ENCODE results near the gene ZMYND8. TPM values are rescaled to one million over a fixed set of nuclear protein-coding genes. Genes with fewer than 3 reads are reported as not detected.

Gene ZMYND8
- total and polyA plus RNA-seq, 4 donors: 14.2 to 46.4 (median 30.1) TPM

GRCh38 chr20:47337413-47337812 is 19.1 kb downstream of the ZMYND8 start:
- DNase-seq: no peak
- no peak for TF ChIP-seq CTCF (IDR thresholded peaks at IDR 0.05; ENCODE audit: control extremely low read depth, extremely low read depth)
- Histone ChIP-seq H3K36me3 (ENCODE audit: control insufficient read depth in 4 of 4, insufficient read depth in 4 of 4, low read length in 4 of 4) (peaks cover 0 to 12% (median 3%) of the 10 kb centered on the region in 4 donors), H3K9ac (ENCODE audit: insufficient read depth in 1 of 2, low read length in 2 of 2) (no peak overlapping the region), H3K4me3 (no peak overlapping the region), H3K9me3 (ENCODE audit: control insufficient read depth in 4 of 4, insufficient read depth in 3 of 4, low read length in 3 of 4) (no peaks in the 10 kb centered on the region), H3K4me1 (ENCODE audit: control insufficient read depth in 5 of 5, insufficient read depth in 5 of 5, low read length in 5 of 5) (peaks cover 0 to 16% (median 7%) of the 10 kb centered on the region in 5 donors), H3K27me3 (ENCODE audit: control insufficient read depth in 3 of 3, insufficient read depth in 3 of 3, low read length in 2 of 3) (no peaks in the 10 kb centered on the region), H3K27ac (ENCODE audit: low read depth in 1 of 2, low read length in 1 of 2) (peak overlapping the region in 1 of 2 donors; percentile 17)
- 96% methylated on average over 7 of the region's 7 CpGs for WGBS, 2 donors
- no peak for ATAC-seq (ENCODE audit: insufficient read depth, low FRiP score)

GRCh38 chr20:47336129-47336754 is 20.3 kb downstream of the ZMYND8 start:
- WGBS, 2 donors: 87% methylated on average over 17 of the region's 17 CpGs
- H3K9me3 ChIP-seq (ENCODE audit: control insufficient read depth in 4 of 4, insufficient read depth in 3 of 4, low read length in 3 of 4): peaks cover 0 to 3% (median 0%) of the 10 kb centered on the region in 4 donors
- ATAC-seq (ENCODE audit: insufficient read depth, low FRiP score) (no peak), DNase-seq (peak in 1 of 3 donors; percentile 49)
- H3K27ac ChIP-seq (ENCODE audit: low read depth in 1 of 2, low read length in 1 of 2): peak overlapping the region; percentile 42 to 84
- H3K4me1 ChIP-seq (ENCODE audit: control insufficient read depth in 5 of 5, insufficient read depth in 5 of 5, low read length in 5 of 5): peaks cover 0 to 24% (median 11%) of the 10 kb centered on the region in 5 donors
- no peak for TF ChIP-seq CTCF (IDR thresholded peaks at IDR 0.05; ENCODE audit: control extremely low read depth, extremely low read depth)
- H3K4me3 ChIP-seq: no peak overlapping the region
- no peak overlapping the region for H3K9ac ChIP-seq (ENCODE audit: insufficient read depth in 1 of 2, low read length in 2 of 2)
- no peaks in the 10 kb centered on the region for H3K27me3 ChIP-seq (ENCODE audit: control insufficient read depth in 3 of 3, insufficient read depth in 3 of 3, low read length in 2 of 3)
- H3K36me3 ChIP-seq (ENCODE audit: control insufficient read depth in 4 of 4, insufficient read depth in 4 of 4, low read length in 4 of 4): peaks cover 0 to 18% (median 3%) of the 10 kb centered on the region in 4 donors

- Histone ChIP-seq H3K36me3 (ENCODE audit: control insufficient read depth in 4 of 4, insufficient read depth in 4 of 4, low read length in 4 of 4) (peaks cover 0 to 18% (median 4%) of the 10 kb centered on the region in 4 donors), H3K9me3 (ENCODE audit: control insufficient read depth in 4 of 4, insufficient read depth in 3 of 4, low read length in 3 of 4) (peaks cover 0 to 3% (median 0%) of the 10 kb centered on the region in 4 donors), H3K4me3 (no peak overlapping the region), H3K27me3 (ENCODE audit: control insufficient read depth in 3 of 3, insufficient read depth in 3 of 3, low read length in 2 of 3) (no peaks in the 10 kb centered on the region), H3K27ac (ENCODE audit: low read depth in 1 of 2, low read length in 1 of 2) (peak overlapping the region; percentile 76 to 84), H3K4me1 (ENCODE audit: control insufficient read depth in 5 of 5, insufficient read depth in 5 of 5, low read length in 5 of 5) (peaks cover 0 to 28% (median 14%) of the 10 kb centered on the region in 5 donors), H3K9ac (ENCODE audit: insufficient read depth in 1 of 2, low read length in 2 of 2) (no peak overlapping the region)
- DNase-seq: no peak
- 82 to 85% methylated on average over 12 of the region's 12 CpGs for WGBS, 2 donors
- no peak for ATAC-seq (ENCODE audit: insufficient read depth, low FRiP score)
- no peak for TF ChIP-seq CTCF (IDR thresholded peaks at IDR 0.05; ENCODE audit: control extremely low read depth, extremely low read depth)
These were observed 21.0 kb downstream of the ZMYND8 start for GRCh38 chr20:47335251-47336128.
